Sigmoid colon (tissue), 7 donors: Measurements from ENCODE around the gene SMYD3. TPM values are rescaled to one million over a fixed set of nuclear protein-coding genes. Genes with fewer than 3 reads are reported as not detected.

Experiments used
- DNase-seq: peaks from one replicate; pipeline ENCODE4 v3.0.0-alpha.2; 2019
- H3K27ac ChIP-seq, 4 donors: fragments of 200-600 bp; sonication (generic); one replicate each; pipeline ENCODE4 v1.5.1; 2016 to 2019; ENCODE audit warnings: mild to moderate bottlenecking in 1 of 4
- H3K27me3 ChIP-seq, 3 donors: fragments of 200-600 bp; sonication (generic); one replicate each; pipeline ENCODE4 v1.5.1; 2019; ENCODE audit warnings: mild to moderate bottlenecking in 1 of 3
- H3K36me3 ChIP-seq, 4 donors: fragments of 200-600 bp; sonication (generic); one replicate each; pipeline ENCODE4 v1.5.1; 2016 to 2019
- H3K4me1 ChIP-seq, 4 donors: fragments of 200-600 bp; sonication (generic); one replicate each; pipeline ENCODE4 v1.5.1; 2017 to 2019
- H3K4me3 ChIP-seq, 4 donors: fragments of 200-600 bp; sonication (generic); one replicate each; pipeline ENCODE4 v1.5.1; 2017 to 2019; ENCODE audit warnings: mild to moderate bottlenecking in 2 of 4, moderate library complexity in 1 of 4
- H3K9me3 ChIP-seq, 4 donors: fragments of 200-600 bp in 3 of 4; sonication (generic) in 3 of 4; one replicate each; pipeline versions ENCODE4 v1.5.1 to v1.6.1; 2013 to 2019
- CTCF ChIP-seq, 4 experiments: fragments of 450-650 bp in 3 of 4; fragments of 200-600 bp in 1 of 4; IDR thresholded peaks; one replicate each; pipeline ENCODE4 v1.5.1; 2016 to 2019; ENCODE audit warnings: antibody characterized with exemption in 4 of 4, mild to moderate bottlenecking in 3 of 4, moderate library complexity in 2 of 4
- EP300 ChIP-seq, 4 donors: sonication (generic); formaldehyde crosslinking; IDR thresholded peaks; one replicate each; pipeline ENCODE4 v1.6.1; 2017; ENCODE audit warnings: antibody characterized with exemption in 4 of 4
- POLR2A ChIP-seq, 2 donors: fragments of 450-650 bp; IDR thresholded peaks; one replicate each; pipeline ENCODE4 v1.6.1; 2016; ENCODE audit warnings: antibody characterized with exemption in 2 of 2, mild to moderate bottlenecking in 2 of 2, moderate library complexity in 2 of 2
- POLR2AphosphoS5 ChIP-seq, 4 donors: sonication (generic); formaldehyde crosslinking; IDR thresholded peaks; one replicate each; pipeline ENCODE4 v1.6.1; 2017; ENCODE audit warnings: antibody characterized with exemption in 4 of 4
- WGBS, 2 donors: extraction: QIAGEN DNeasy Blood & Tissue Kit; methylation state at CpG; one replicate each; pipeline ENCODE4 v1.1.7; 2013; 5-methylcytosine and 5-hydroxymethylcytosine counted together
- intact Hi-C: fragments of 100-400 bp; cut with DNase I; formaldehyde crosslinking; loops from one replicate; pipeline ENCODE4 v1.15.1; 2023
- polyA plus RNA-seq, 3 donors: library from polyadenylated mRNA; stranded (reverse); fragments of 200-250 nt; gene quantifications; one replicate each; pipeline ENCODE4 v1.2.3, GENCODE V29; 2013
- total RNA-seq, 4 donors: library from RNA; depleted of rRNA; stranded (reverse); fragments of >200 nt; gene quantifications; one replicate each; pipeline ENCODE4 v1.1.0, GENCODE V29; 2016
- donor health status: healthy with polysubstance abuse.
- donor health status: Bipolar disorder and iron deficiency.
- donor health status: healthy.

The SMYD3 gene
- total and polyA plus RNA-seq, 7 donors: 8.7 to 23.8 (median 17.1) TPM

GRCh38 chr1:246320286-246320685, 186.8 kb downstream of the SMYD3 start:
- H3K27ac ChIP-seq: no peak overlapping the region
- no peaks in the 10 kb centered on the region for H3K36me3 ChIP-seq
- DNase-seq: no peak
- H3K27me3 ChIP-seq: no peaks in the 10 kb centered on the region
- H3K9me3 ChIP-seq: no peaks in the 10 kb centered on the region
- no peak for TF ChIP-seq POLR2AphosphoS5 (IDR thresholded peaks at IDR 0.05)
- intact Hi-C loops: no loop called here
- 61 to 84% methylated on average over 4 of the region's 4 CpGs for WGBS, 2 donors
- no peaks in the 10 kb centered on the region for H3K4me1 ChIP-seq
- H3K4me3 ChIP-seq: no peak overlapping the region

- H3K27me3 ChIP-seq: no peaks in the 10 kb centered on the region
- intact Hi-C loops: no loop called here
- WGBS, 2 donors: 84 to 88% methylated on average over 5 of the region's 5 CpGs
- H3K4me3 ChIP-seq: no peak overlapping the region
- no peak overlapping the region for H3K27ac ChIP-seq
- DNase-seq: no peak
- no peaks in the 10 kb centered on the region for H3K36me3 ChIP-seq
- H3K9me3 ChIP-seq: no peaks in the 10 kb centered on the region
- no peaks in the 10 kb centered on the region for H3K4me1 ChIP-seq
- TF ChIP-seq POLR2AphosphoS5 (IDR thresholded peaks at IDR 0.05): no peak
- TF ChIP-seq POLR2A (IDR thresholded peaks at IDR 0.05): no peak
- TF ChIP-seq EP300 (IDR thresholded peaks at IDR 0.05): no peak
- TF ChIP-seq CTCF (IDR thresholded peaks at IDR 0.05): no peak
Observed at GRCh38 chr1:246319083-246319714, 187.9 kb downstream of the SMYD3 start.

- no peaks in the 10 kb centered on the region for H3K27me3 ChIP-seq
- H3K4me1 ChIP-seq: no peaks in the 10 kb centered on the region
- intact Hi-C loops: no loop called here
- no peak for DNase-seq
- TF ChIP-seq CTCF (IDR thresholded peaks at IDR 0.05) (no peak), EP300 (IDR thresholded peaks at IDR 0.05) (no peak), POLR2A (IDR thresholded peaks at IDR 0.05) (no peak), POLR2AphosphoS5 (IDR thresholded peaks at IDR 0.05) (no peak)
- H3K36me3 ChIP-seq: no peaks in the 10 kb centered on the region
- 88 to 91% methylated on average over 3 of the region's 3 CpGs for WGBS, 2 donors
- no peak overlapping the region for H3K27ac ChIP-seq
- H3K9me3 ChIP-seq: no peaks in the 10 kb centered on the region
- H3K4me3 ChIP-seq: no peak overlapping the region
Observed at GRCh38 chr1:246318622-246319021, 188.5 kb downstream of the SMYD3 start.

GRCh38 chr1:246318036-246318359, 189.1 kb downstream of the SMYD3 start:
- no peaks in the 10 kb centered on the region for H3K4me1 ChIP-seq
- TF ChIP-seq POLR2AphosphoS5 (IDR thresholded peaks at IDR 0.05): no peak
- no peak for TF ChIP-seq POLR2A (IDR thresholded peaks at IDR 0.05)
- TF ChIP-seq CTCF (IDR thresholded peaks at IDR 0.05): no peak
- TF ChIP-seq EP300 (IDR thresholded peaks at IDR 0.05): no peak
- no peak overlapping the region for H3K27ac ChIP-seq
- H3K36me3 ChIP-seq: no peaks in the 10 kb centered on the region
- no peak overlapping the region for H3K4me3 ChIP-seq
- H3K9me3 ChIP-seq: no peaks in the 10 kb centered on the region
- no peak for DNase-seq
- intact Hi-C loops: no loop called here
- H3K27me3 ChIP-seq: no peaks in the 10 kb centered on the region

GRCh38 chr1:246317332-246318035, 189.6 kb downstream of the SMYD3 start:
- WGBS, 2 donors: 95 to 97% methylated on average over 4 of the region's 4 CpGs
- no peaks in the 10 kb centered on the region for H3K4me1 ChIP-seq
- H3K27me3 ChIP-seq: no peaks in the 10 kb centered on the region
- TF ChIP-seq CTCF (IDR thresholded peaks at IDR 0.05) (no peak), POLR2A (IDR thresholded peaks at IDR 0.05) (no peak), POLR2AphosphoS5 (IDR thresholded peaks at IDR 0.05) (no peak), EP300 (IDR thresholded peaks at IDR 0.05) (no peak)
- H3K36me3 ChIP-seq: no peaks in the 10 kb centered on the region
- DNase-seq: no peak
- H3K4me3 ChIP-seq: no peak overlapping the region
- intact Hi-C loops: no loop called here
- H3K27ac ChIP-seq: no peak overlapping the region
- no peaks in the 10 kb centered on the region for H3K9me3 ChIP-seq
